Activated naive CD4-positive, alpha-beta T cell treated with anti-CD3 and anti-CD28 coated beads, Interleukin-2, amount 50 U/mL, for 16 hours (primary cell): ENCODE results near the gene TMEM37.

ENCODE experiments used
- DNase-seq: peaks from one replicate; pipeline ENCODE4 v3.0.0-alpha.2; 2020

TMEM37 gene

DNA sequence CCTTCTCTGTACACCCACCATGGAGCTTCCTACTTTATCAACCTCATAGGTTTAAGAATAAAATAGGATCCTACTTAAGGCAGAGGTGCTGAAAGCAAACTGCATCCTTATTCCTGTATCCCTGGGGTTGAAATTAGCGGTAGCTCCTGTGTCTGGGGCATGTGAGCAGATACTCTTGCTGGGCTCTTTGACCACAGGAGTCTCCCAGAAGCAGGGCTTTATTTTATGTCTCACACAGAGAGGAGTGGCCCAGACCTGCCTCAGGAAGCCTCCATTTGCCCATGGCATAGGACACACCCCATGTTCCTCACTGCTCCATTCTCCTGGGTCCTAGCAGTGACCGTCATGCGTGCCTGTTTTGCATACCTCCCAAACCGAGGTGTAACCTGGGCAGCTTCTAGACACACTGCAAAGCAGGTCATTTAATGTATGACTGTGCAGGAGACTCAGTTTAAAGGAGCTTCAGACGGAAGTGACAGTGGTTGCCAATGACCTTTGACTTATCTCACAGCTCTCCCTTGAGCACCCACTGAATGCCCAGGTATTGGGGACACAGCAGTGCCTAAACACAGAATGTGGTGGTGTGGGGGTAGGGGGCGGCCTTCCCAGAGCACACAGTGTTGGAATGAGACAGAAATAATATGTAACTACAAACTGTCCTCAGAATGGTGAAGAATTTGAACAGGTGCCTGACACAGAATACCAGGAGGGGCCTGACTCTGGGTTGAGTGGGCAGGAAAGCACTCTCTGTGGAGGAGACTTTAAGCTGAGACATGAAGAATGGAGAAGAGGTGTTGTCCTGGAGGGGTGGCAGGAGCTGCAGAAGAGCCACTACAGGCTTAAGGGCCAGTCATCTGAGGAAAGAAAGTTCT is 3.7 kb downstream of the TMEM37 start:
- no peak for DNase-seq

DNA sequence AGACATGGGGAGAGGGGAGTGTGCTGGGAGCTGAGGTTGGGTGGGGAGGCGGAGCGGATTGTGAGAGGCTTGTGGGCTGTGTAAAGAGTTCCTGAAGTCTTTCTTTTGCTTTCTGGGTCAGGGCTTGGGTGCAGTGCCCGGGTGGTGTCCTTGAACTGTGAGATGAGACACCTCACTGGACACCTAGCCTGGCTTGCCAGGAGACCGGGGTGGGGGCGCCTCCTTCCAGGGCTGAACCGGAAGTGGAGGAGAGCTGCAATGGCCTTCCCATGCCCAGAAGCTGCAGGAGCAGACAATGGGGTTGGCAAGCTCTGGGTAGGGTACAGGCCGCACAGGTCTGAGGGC is 4.3 kb downstream of the TMEM37 start:
- DNase-seq: no peak

DNA sequence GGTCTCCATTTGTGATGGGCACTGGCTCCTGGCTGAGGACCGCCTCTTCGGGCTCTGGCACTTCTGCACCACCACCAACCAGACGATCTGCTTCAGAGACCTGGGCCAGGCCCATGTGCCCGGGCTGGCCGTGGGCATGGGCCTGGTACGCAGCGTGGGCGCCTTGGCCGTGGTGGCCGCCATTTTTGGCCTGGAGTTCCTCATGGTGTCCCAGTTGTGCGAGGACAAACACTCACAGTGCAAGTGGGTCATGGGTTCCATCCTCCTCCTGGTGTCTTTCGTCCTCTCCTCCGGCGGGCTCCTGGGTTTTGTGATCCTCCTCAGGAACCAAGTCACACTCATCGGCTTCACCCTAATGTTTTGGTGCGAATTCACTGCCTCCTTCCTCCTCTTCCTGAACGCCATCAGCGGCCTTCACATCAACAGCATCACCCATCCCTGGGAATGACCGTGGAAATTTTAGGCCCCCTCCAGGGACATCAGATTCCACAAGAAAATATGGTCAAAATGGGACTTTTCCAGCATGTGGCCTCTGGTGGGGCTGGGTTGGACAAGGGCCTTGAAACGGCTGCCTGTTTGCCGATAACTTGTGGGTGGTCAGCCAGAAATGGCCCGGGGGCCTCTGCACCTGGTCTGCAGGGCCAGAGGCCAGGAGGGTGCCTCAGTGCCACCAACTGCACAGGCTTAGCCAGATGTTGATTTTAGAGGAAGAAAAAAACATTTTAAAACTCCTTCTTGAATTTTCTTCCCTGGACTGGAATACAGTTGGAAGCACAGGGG is 5.5 kb downstream of the TMEM37 start:
- DNase-seq: no peak

DNA sequence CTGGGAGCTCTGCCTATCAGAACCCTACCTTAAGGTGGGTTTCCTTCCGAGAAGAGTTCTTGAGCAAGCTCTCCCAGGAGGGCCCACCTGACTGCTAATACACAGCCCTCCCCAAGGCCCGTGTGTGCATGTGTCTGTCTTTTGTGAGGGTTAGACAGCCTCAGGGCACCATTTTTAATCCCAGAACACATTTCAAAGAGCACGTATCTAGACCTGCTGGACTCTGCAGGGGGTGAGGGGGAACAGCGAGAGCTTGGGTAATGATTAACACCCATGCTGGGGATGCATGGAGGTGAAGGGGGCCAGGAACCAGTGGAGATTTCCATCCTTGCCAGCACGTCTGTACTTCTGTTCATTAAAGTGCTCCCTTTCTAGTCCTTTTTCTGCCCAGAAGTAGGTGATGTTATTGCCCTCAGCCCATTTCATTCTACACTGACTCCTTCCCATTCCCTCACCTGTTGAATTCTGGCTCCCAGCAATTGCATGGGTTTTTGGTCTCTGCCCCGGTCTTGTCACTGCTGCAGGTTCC is 6.5 kb downstream of the TMEM37 start:
- no peak for DNase-seq

DNA sequence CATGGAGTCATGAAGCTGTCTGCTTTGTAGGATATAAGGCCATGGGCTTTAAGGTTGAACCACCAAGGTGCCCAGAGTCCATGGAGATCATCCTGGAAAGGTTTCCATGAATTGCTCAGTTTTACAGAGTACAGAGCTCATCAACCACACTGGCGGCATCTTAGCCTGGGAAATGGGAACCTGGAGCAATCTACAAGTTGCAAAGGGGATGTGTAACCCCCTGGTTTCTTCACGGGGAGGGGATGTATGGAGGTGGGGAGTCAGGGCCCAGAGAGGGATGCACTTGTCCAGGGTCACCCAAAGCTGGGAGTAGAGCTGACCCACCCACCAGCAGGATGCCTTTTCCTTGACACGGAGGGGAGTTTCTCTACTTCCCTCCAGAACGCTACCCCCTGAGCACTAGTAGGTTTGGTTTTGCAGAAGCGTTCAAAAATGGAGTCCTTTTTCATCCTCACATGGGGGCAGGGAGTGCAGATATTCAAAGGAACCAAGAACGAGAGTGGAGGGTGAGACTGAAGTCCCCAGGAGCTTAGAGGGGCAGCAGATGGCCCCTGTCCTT is 7.2 kb downstream of the TMEM37 start:
- no peak for DNase-seq

DNA sequence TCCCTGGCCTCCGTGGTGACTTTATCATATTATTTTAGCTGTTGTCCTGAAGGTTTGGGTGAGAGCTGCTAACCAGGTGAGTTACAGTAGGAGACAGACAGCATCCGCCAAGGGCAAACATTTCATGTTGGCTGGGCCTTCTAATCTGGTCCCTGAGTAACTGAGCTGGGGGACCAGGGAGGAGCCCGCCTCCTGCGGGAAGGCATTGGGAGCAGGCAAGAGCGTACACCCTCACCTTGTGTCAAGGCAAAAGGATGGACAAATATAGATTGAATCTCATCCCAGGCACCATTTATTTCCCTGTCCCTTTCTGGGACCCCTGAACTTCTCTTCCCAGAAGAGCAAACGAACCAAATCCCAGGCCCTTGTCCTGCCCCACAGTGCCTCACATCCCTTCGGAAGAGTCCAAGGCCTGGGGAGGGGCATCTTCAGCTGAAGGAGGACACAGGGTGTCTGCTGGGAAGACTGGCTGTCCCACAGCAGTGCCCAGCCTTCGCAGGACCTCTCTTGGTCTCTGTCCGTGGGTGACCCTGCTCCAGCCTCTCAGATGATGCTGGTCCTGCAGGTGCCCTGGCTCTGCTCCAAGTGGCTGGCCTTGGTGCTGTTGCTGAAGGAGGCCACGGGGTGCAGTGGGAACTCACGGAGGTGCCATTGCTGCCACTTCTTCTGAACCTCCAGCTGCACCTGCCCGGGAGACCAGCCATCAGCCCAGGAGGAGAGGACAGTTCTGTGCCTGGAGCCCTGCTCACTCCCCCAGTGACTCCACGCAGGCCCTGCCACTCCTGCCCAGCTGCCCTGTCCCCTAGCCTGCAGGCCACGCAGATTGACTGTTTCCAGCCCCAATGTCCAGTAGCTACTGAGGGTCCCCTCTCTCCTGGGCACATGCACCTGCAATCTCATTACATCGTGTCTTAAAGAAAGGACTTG is 8.2 kb downstream of the TMEM37 start:
- DNase-seq: no peak

DNA sequence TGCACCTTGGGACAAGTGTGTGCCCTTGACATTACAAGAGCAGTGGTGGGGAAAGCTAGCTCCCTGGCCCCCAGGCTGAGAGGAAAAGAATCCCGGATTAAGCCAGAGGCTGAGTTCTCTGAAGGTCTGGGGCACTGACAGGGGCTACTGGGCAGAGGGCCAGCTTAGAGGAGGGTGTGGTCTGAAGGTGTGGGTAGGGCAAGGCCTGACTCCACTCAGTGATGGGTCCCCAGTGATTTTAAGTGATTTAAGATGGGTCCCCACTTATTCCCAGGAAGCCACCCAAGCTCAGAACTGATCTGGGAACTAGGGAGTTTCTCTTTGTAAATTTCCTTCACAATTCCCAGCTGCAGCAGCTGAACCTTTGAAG is 8.8 kb downstream of the TMEM37 start:
- DNase-seq: no peak

DNA sequence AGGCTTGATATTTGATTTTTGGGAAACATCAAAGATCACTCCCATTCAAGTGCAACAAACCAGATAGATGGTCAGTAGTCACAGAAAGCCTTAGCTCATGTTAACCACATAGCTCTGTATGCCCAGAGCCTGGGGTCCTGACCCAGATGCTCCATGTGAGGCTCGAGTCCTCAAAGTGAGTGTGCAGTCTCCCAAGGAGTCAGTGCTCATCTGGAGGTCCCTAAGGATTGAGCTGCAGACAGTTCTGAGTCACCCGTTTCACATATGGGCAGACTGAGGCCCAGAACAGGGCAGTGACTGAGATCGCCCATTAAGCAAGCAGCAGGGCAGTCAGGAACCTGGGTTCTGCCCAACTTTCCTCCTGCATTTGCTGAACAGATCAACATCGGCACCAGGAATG is 9.2 kb downstream of the TMEM37 start:
- DNase-seq: no peak

DNA sequence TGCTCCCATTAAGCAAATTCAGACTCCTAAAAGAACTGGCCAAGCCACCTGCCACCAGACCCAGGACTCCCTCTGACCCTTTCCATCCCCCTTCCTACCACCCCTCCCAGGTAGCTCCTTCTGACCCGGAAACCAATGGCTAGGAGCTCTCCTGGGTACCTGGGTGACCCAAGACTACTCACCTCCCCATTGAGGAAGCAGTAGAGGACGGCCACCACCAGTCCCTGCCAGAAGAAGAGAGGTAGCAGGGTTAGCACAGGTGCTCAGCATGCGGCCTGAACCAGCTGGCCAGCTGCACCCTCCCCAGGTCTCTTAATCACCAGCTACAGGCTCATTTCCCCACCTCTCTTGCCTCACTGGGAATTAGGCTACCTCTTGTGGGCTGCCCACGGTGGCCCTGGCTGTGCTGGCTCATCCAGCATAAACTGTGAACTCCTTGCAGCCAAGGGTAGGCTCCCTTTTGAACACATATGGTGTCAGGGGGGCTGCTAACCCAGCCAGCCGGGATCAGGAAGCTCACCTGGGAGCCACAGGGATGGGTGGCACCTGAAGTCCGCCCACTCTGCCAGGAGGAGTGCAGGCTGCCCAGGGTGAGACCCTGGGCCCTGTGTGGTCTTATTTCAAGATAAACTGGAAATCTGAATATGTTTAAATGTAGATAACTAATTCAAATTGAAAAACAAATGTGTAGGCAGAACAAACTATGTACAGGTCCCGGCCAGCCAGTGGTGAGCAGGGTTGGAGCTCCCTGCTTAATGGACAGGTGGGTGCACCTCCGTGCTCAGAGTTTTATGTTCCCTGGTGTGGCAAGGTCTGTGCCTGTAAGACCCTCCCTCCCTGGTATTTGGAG is 9.9 kb downstream of the TMEM37 start:
- DNase-seq: no peak

DNA sequence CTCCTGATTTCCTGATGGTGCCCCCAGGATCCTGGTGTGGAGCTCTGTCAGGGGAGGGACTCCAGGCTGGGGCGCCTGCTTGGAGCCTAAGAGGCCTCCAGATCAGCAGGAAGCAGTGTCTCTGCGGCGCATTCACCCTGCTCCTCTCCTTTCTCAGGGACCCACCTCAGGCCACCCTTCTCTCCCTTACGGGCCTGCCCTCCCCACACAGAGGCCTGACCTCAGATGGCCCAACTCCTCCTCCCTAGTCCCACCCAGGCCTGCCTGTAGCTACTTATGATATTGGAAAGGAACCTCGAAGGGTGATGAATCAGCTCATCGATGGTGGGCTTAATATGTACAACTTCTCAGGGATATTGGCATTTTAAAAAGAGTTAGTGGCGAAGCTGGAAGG is 10.6 kb downstream of the TMEM37 start:
- no peak for DNase-seq

DNA sequence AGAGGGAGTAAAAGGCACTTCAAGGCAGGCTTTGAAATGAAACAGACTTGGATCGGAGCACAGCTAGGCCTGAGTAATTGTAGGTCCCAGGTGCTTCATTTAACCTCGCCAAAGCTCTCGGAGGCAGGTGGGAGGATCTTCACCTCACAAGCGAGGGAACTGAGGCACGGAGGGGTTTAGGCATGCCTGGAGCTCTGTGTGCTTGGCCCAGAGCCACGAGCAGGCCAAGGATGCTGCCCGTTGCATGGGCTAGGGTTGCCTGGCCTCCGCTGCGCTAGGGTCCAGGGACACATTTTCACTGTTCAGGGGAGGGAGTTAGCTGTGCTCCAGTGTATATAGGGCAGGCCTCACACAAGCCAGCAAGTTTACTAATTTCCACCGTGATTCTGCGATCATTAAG is 11.2 kb downstream of the TMEM37 start:
- no peak for DNase-seq

DNA sequence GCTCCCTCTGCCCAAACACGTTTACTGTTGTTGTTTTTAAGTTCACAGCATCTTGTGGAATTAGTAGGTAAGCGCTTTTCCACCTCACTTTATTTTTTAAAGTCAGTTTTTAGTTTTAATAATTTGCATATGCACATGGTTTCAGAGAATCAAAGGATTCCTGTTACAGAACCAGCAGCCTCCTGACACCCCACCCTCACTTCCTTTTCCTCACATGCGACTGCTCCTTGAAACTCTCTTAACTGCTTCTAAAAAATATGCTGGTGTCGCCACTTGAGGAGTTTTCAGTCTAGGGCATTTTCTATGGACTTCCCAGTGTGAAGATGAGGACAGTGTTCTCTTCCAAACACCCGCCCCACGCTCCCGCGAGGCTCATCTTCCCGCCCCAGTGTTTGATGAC is 14.4 kb downstream of the TMEM37 start:
- no peak for DNase-seq

DNA sequence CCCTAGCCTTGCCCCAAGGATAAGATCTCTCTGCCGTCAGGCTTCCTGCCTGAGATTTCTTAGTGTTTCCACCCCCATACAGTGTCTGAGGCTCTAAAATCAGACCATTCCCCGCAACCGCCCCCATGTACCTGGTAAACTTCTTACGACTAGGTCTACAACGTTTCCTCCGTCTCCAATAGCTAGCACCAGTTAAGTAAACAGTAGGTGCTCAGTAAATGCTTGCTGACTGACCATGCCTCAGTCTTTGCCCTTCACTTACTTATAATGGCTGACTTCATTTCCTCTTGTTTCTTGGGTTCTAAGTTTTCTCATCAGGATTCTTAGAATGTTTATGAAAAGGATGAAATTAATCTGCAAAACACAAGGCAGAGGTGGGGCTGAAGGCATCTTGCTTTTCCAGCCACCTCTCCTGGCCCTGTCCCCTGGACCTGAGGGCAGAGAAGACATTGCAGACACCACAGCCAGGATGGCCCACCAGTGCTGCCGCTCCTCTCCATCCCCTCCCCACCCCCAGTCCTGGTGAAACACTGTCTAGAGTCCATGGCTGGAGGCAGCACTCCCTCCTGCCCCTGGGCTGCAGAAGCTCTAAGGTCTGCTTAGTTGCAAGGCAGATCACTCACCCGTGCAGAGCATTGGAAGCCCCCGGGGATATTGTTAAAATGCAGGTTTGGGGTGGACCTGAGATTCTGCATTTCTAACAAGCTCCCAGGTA is 16.9 kb downstream of the TMEM37 start:
- no peak for DNase-seq

DNA sequence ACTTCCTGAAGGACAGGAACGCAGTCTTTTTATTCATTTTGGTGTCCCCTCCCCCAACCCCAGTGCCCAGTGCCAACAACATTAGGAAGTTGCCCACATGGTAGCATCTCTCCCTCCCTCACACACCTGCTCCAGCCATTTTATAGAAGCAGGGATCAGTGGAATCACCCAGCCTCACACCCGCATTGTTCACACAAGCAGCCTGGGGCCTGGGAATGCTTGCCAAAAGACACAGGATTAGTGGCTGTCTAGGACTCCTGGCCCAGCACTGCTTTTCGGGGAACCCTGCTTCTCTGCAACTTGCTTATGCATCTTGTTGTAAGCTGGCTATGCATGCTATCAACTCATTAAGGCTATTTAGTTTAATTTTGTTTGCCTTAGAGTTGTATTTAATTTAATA is 17.9 kb downstream of the TMEM37 start:
- no peak for DNase-seq

DNA sequence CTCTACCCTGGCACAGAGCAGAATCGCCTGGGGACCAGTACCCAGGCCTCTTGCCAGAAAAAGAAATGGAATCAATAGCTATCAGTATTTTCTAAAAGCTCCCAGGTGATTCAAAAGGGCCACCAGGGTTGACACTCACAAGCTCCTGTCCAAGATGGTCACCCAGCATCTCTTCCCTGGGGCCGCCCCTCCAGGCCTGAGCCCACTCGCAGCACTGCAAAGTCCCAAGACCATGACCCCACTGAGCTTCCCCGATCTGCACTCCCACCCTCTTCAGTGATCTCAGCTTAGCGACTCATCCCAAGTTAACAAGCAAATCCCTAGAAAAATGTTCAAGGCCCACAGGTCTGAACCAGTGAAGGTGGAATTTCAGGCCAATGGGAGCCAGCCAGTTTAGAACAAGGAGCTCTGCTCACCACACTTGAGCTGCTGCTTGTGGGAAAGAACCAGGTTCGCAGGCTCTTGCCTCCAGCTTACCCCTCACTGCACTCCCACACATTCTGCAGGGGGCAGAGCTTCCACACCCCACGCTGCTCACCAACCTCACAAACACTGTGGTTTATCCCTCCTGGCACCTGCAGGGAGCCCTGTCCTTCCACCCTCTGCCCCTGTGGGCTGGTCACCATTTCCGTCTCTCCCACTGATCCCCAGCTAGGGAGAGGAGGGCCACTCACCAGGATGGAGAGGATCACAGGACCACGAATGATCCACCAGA is 19.8 kb downstream of the TMEM37 start:
- DNase-seq: no peak

DNA sequence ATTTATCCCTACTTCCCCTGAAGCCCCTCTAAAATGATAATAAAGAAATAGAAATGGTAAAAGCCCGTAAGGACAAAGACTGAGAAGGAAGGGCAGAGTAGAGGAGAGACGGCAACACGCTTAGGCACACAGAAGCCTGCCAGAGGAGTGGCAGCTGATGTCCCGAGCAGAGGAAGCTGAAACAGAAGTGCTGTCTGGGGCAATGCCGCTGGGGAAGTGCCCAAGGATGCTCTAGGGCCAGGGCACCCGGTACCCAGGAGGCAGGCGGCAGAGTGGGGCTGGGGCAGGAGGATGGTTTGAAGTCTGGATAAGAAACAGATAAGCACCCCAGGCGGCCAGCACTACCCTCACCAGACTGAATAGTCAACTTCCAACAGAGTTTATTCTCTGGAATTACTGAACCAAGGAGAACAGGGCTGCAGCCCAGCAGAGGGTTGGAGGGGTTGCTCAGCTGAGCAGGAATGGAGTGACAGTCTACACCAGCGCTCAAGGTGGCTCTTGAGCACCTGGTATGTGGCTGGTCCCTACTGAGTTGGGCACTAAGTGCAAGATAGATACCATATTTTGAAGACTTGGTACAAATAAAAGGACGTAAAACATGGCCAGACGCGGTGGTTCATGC is 22.4 kb downstream of the TMEM37 start:
- no peak for DNase-seq

DNA sequence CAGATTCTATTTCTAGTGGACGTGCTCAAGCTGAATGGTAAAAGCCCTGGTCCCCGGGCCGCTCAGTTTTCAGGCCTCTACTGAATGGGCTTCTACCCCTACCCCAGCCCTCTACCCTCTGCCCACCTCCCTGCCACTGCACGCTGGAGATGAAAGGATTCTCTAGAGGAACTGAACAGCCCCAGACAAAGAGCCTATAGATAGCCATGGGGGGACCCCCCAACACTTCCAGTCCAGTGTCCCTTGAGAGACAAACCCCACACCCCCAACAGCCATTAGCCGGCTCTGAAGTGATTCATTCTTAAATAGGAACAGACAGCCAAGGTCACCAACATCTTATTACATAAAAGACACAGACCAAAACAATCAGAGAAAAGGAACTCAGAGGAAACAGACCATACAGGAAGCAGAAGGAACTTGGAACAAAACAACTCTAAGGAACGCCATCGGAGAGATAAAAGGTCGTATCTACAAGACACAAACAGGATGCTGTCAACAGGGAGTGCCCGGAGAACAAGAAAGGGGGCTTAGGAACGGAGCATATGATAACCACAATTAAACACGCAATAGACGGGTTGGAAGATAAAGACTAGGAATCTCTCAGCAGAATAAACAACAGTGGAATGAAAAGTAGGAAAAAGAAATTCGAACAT is 23.5 kb downstream of the TMEM37 start:
- no peak for DNase-seq

DNA sequence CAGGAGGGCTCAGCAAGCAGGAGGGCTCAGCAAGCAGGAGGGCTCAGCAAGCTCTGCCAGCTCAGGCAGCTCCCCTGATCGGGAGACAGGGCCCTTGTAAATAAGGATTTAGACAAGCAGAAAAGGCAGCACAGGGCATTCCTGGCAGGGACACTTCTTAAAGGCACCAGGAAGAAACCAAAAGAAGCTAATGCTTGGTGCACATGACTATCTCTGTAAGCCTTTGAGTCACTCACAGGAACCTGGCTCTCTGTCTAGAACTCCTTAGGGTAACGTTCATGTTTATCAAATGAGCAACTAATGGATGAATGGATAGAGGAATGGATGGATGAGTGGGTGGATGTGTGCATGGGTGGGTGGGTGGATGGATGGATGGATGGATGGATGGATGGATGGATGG is 28.4 kb downstream of the TMEM37 start:
- DNase-seq: no peak

DNA sequence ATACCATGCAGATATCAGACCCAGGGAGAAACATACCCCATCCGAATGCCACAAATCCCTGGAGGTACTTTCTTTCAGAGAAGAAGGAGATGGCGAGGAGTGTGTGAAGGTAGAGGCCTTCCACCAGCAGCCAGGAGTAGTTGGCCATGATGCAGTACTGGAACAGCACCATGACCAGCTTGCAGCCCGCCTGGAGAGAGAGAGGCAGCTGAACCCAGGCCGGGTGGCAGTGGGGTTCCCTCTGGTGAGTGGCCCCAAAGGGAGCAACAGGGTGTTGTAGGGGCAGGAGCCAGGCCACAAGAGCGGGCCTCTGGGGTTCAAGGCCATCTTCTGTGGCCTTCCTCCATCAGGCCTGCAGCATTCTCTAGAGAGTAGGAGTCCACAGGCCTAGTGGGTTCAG is 30.2 kb downstream of the TMEM37 start:
- DNase-seq: no peak
